Colonic mucosa (tissue), 4 donors: ENCODE results near the gene PSENEN. TPM values are rescaled to one million over a fixed set of nuclear protein-coding genes. Genes with fewer than 3 reads are reported as not detected.

Experiments used
- DNase-seq: peaks from one replicate; pipeline ENCODE4 v3.0.0-alpha.2; 2020
- H3K27ac ChIP-seq: fragments of 200-600 bp; one replicate; pipeline ENCODE4 v1.8.0; 2021
- H3K27me3 ChIP-seq: fragments of 200-600 bp; one replicate; pipeline ENCODE4 v1.8.0; 2021
- H3K36me3 ChIP-seq: fragments of 200-600 bp; one replicate; pipeline ENCODE4 v1.8.0; 2021
- H3K4me1 ChIP-seq: fragments of 200-600 bp; one replicate; pipeline ENCODE4 v1.8.0; 2021; ENCODE audit warnings: mild to moderate bottlenecking
- H3K4me3 ChIP-seq: fragments of 200-600 bp; one replicate; pipeline ENCODE4 v1.8.0; 2021
- H3K9ac ChIP-seq, 2 donors: one replicate each; pipeline ENCODE4 v1.7.0; 2013; ENCODE audit warnings: control low read depth in 2 of 2, low read depth in 2 of 2, low read length in 2 of 2
- H3K9me3 ChIP-seq: fragments of 200-600 bp; one replicate; pipeline ENCODE4 v1.8.0; 2021
- CTCF ChIP-seq: fragments of 200-600 bp; IDR thresholded peaks from one replicate; pipeline ENCODE4 v1.8.0; 2022; ENCODE audit warnings: antibody characterized with exemption, mild to moderate bottlenecking
- intact Hi-C: fragments of 100-400 bp; cut with DNase I; formaldehyde crosslinking; loops from one replicate; pipeline ENCODE4 v1.14.1; 2022
- total RNA-seq, 2 donors: library from RNA; stranded (reverse); fragmentation: NEBNext Ultra II Directional in 1 of 2; extraction: Animal tissue kit (Norgen Biotek cat#: 25700) in 1 of 2; gene quantifications; one replicate each; pipeline ENCODE4 v1.2.1, GENCODE V29; 2021
- donor health status: healthy.
- donor health status: DM: no; HTN: no; CAD: no.
- donor health status: DM: no; HTN: no; CAD: no.

PSENEN gene
- total RNA-seq, 2 donors from 2014 or later: 73.8 to 87.4 TPM

- Histone ChIP-seq H3K4me3 (no peak overlapping the region), H3K27ac (no peak overlapping the region), H3K27me3 (no peaks in the 10 kb centered on the region), H3K9me3 (no peaks in the 10 kb centered on the region), H3K9ac (no peak overlapping the region), H3K4me1 (no peaks in the 10 kb centered on the region), H3K36me3 (no peaks in the 10 kb centered on the region)
- DNase-seq: no peak
- intact Hi-C loops: no loop called here
- no peak for TF ChIP-seq CTCF
These were observed 27.8 kb downstream of the PSENEN start for GRCh38 chr19:35773020-35773806.

- H3K36me3 ChIP-seq: no peaks in the 10 kb centered on the region
- peak overlapping the region; percentile 88 for H3K4me3 ChIP-seq
- no peak for DNase-seq
- no peak for TF ChIP-seq CTCF
- H3K27me3 ChIP-seq: no peaks in the 10 kb centered on the region
- H3K9ac ChIP-seq: peak overlapping the region; percentile 19 to 43
- no peaks in the 10 kb centered on the region for H3K4me1 ChIP-seq
- no peak overlapping the region for H3K27ac ChIP-seq
- intact Hi-C loops: no loop called here
- no peaks in the 10 kb centered on the region for H3K9me3 ChIP-seq
These were observed 29.0 kb downstream of the PSENEN start for GRCh38 chr19:35774274-35775045.

GRCh38 chr19:35775046-35775297 is 29.5 kb downstream of the PSENEN start:
- TF ChIP-seq CTCF: no peak
- no peaks in the 10 kb centered on the region for H3K27me3 ChIP-seq
- H3K36me3 ChIP-seq: no peaks in the 10 kb centered on the region
- H3K27ac ChIP-seq: no peak overlapping the region
- intact Hi-C loops: no loop called here
- H3K4me3 ChIP-seq: peak overlapping the region; percentile 88
- DNase-seq: no peak
- no peaks in the 10 kb centered on the region for H3K9me3 ChIP-seq
- H3K4me1 ChIP-seq: no peaks in the 10 kb centered on the region
- peak overlapping the region in 1 of 2 donors; percentile 19 for H3K9ac ChIP-seq

GRCh38 chr19:35775298-35776101 is 30.0 kb downstream of the PSENEN start, which contains the start of gene ARHGAP33:
Gene ARHGAP33, plus strand, starts transcription at chr19:35775564. Its CDS starts 95 bp downstream, at chr19:35775659.
- Histone ChIP-seq H3K36me3 (no peaks in the 10 kb centered on the region), H3K27me3 (no peaks in the 10 kb centered on the region), H3K4me1 (no peaks in the 10 kb centered on the region), H3K9me3 (no peaks in the 10 kb centered on the region), H3K27ac (no peak within 1 kb of the TSS), H3K9ac (peak within 1 kb of the TSS; percentile 51 to 66), H3K4me3 (peak within 1 kb of the TSS; percentile 88)
- no peak for TF ChIP-seq CTCF
- peak; percentile 100 for DNase-seq
- intact Hi-C loops: no loop called here

GRCh38 chr19:35776102-35776788 is 30.8 kb downstream of the PSENEN start:
- Histone ChIP-seq H3K9me3 (no peaks in the 10 kb centered on the region), H3K36me3 (no peaks in the 10 kb centered on the region), H3K4me3 (peak overlapping the region; percentile 88), H3K27me3 (no peaks in the 10 kb centered on the region), H3K9ac (peak overlapping the region in 1 of 2 donors; percentile 35), H3K4me1 (no peaks in the 10 kb centered on the region), H3K27ac (no peak overlapping the region)
- intact Hi-C loops: no loop called here
- TF ChIP-seq CTCF: no peak
- DNase-seq: no peak
